H9 (cell line): Measurements from ENCODE around the gene PPM1M. TPM values are rescaled to one million over a fixed set of nuclear protein-coding genes. Genes with fewer than 3 reads are reported as not detected.

Source experiments
- DNase-seq: peaks from one replicate; pipeline ENCODE4 v3.0.0-alpha.2; 2017
- H2AFZ ChIP-seq: one replicate; pipeline ENCODE4 v1.6.1; 2013; ENCODE audit warnings: mild to moderate bottlenecking, low read length, control low read depth, moderate library complexity
- H2AK5ac ChIP-seq: 2 replicates; pipeline ENCODE4 v1.6.1; 2013; ENCODE audit warnings: low read length, control low read depth, mixed read lengths; ENCODE audit not compliant: insufficient read length
- H2BK120ac ChIP-seq: one replicate; pipeline ENCODE4 v1.6.1; 2013; ENCODE audit warnings: low read depth, mild to moderate bottlenecking, low read length, control low read depth, inconsistent platforms; ENCODE audit not compliant: poor library complexity, severe bottlenecking
- H2BK12ac ChIP-seq: 2 replicates; pipeline ENCODE4 v1.6.1; 2013; ENCODE audit warnings: low read length, control low read depth, mixed read lengths, low read depth; ENCODE audit not compliant: insufficient read length
- H2BK15ac ChIP-seq: 2 replicates; pipeline ENCODE4 v1.6.1; 2013; ENCODE audit warnings: low read depth, low read length, control low read depth
- H2BK20ac ChIP-seq: one replicate; pipeline ENCODE4 v1.6.1; 2013; ENCODE audit warnings: low read depth, mild to moderate bottlenecking, low read length, control low read depth, inconsistent platforms; ENCODE audit not compliant: poor library complexity, severe bottlenecking
- H2BK5ac ChIP-seq: 2 replicates; pipeline ENCODE4 v1.6.1; 2013; ENCODE audit warnings: low read length, control low read depth, mixed read lengths; ENCODE audit not compliant: insufficient read length
- H3K14ac ChIP-seq: 2 replicates; pipeline ENCODE4 v1.6.1; 2013; ENCODE audit warnings: low read length, control low read depth; ENCODE audit not compliant: insufficient read depth
- H3K18ac ChIP-seq: 2 replicates; pipeline ENCODE4 v1.6.1; 2013; ENCODE audit warnings: low read depth, mild to moderate bottlenecking, mixed read lengths, low read length, control low read depth; ENCODE audit not compliant: insufficient read length
- H3K23ac ChIP-seq: 2 replicates; pipeline ENCODE4 v1.6.1; 2013; ENCODE audit warnings: low read length, control low read depth, mixed read lengths, low read depth; ENCODE audit not compliant: insufficient read length
- H3K23me2 ChIP-seq: 2 replicates; pipeline ENCODE4 v1.6.1; 2013; ENCODE audit warnings: low read depth, mild to moderate bottlenecking, mixed read lengths, low read length, control low read depth; ENCODE audit not compliant: insufficient read length, poor library complexity, severe bottlenecking
- H3K27ac ChIP-seq: 2 replicates; pipeline ENCODE4 v1.5.1; 2013; ENCODE audit warnings: low read length, control low read depth, mixed read lengths, low read depth; ENCODE audit not compliant: insufficient read length
- H3K27me3 ChIP-seq: 2 replicates; pipeline ENCODE4 v1.6.1; 2013; ENCODE audit warnings: low read length, control low read depth, inconsistent platforms; ENCODE audit not compliant: insufficient read depth
- H3K4ac ChIP-seq: 2 replicates; pipeline ENCODE4 v1.6.1; 2013; ENCODE audit warnings: low read depth, mild to moderate bottlenecking, control low read depth, inconsistent platforms, low read length, moderate library complexity
- H3K4me1 ChIP-seq: 2 replicates; pipeline ENCODE4 v1.6.1; 2013; ENCODE audit warnings: low read length, control low read depth, inconsistent platforms; ENCODE audit not compliant: insufficient read depth
- H3K4me2 ChIP-seq: 2 replicates; pipeline ENCODE4 v1.6.1; 2013; ENCODE audit warnings: low read length, control low read depth, mixed read lengths; ENCODE audit not compliant: insufficient read length, insufficient read depth
- H3K56ac ChIP-seq: 2 replicates; pipeline ENCODE4 v1.6.1; 2013; ENCODE audit warnings: low read depth, mild to moderate bottlenecking, mixed read lengths, low read length, control low read depth; ENCODE audit not compliant: insufficient read length
- H3K79me1 ChIP-seq: 2 replicates; pipeline ENCODE4 v1.6.1; 2013; ENCODE audit warnings: low read depth, mild to moderate bottlenecking, moderate library complexity, low read length, control low read depth, inconsistent platforms; ENCODE audit not compliant: insufficient read depth, poor library complexity, severe bottlenecking
- H3K79me2 ChIP-seq: 2 replicates; pipeline ENCODE4 v1.6.1; 2013; ENCODE audit warnings: low read length, control low read depth, inconsistent platforms; ENCODE audit not compliant: insufficient read depth
- H3K9ac ChIP-seq: 2 replicates; pipeline ENCODE4 v1.6.1; 2013; ENCODE audit warnings: low read length, control low read depth, mixed read lengths; ENCODE audit not compliant: insufficient read length; ENCODE audit errors: extremely low read depth
- H3K9me3 ChIP-seq: one replicate; pipeline ENCODE4 v1.6.1; 2013; ENCODE audit warnings: low read depth, low read length, inconsistent platforms; ENCODE audit not compliant: control insufficient read depth
- H3T11ph ChIP-seq: one replicate; pipeline ENCODE4 v1.6.1; 2013; ENCODE audit warnings: mild to moderate bottlenecking, low read length, control low read depth, inconsistent platforms
- H4K20me1 ChIP-seq: one replicate; pipeline ENCODE4 v1.6.1; 2013; ENCODE audit not compliant: control insufficient read depth, insufficient read length, insufficient read depth
- H4K5ac ChIP-seq: 2 replicates; pipeline ENCODE4 v1.6.1; 2013; ENCODE audit warnings: low read depth, mild to moderate bottlenecking, mixed read lengths, low read length, control low read depth; ENCODE audit not compliant: insufficient read length
- H4K8ac ChIP-seq: replicated peaks from 2 replicates; pipeline ENCODE4 v1.6.1; 2013; ENCODE audit warnings: low read length, control low read depth, mixed read lengths, low read depth; ENCODE audit not compliant: insufficient read length
- H4K91ac ChIP-seq: 2 replicates; pipeline ENCODE4 v1.6.1; 2013; ENCODE audit warnings: low read depth, mild to moderate bottlenecking, moderate library complexity, mixed read lengths, low read length, control low read depth; ENCODE audit not compliant: insufficient read length
- H3K27ac Mint-ChIP-seq, 3 experiments: 2 replicates in 2 of 3; 3 replicates in 1 of 3; pipeline ENCODE4 v1.8.0; 2020 to 2021; ENCODE audit warnings: mixed read lengths in 3 of 3, mild to moderate bottlenecking in 1 of 3, moderate library complexity in 1 of 3
- H3K27me3 Mint-ChIP-seq: 2 replicates; pipeline ENCODE4 v1.8.0; 2021; ENCODE audit warnings: low read depth, mild to moderate bottlenecking, moderate library complexity, mixed read lengths
- H3K36me3 Mint-ChIP-seq, 3 experiments: 2 replicates in 2 of 3; 3 replicates in 1 of 3; pipeline ENCODE4 v1.8.0; 2020 to 2021; ENCODE audit warnings: low read depth in 3 of 3, mixed read lengths in 3 of 3; ENCODE audit not compliant: insufficient read depth in 1 of 3
- H3K4me1 Mint-ChIP-seq, 2 experiments: 2 replicates each; pipeline ENCODE4 v1.8.0; 2020; ENCODE audit warnings: mixed read lengths in 2 of 2
- H3K4me3 Mint-ChIP-seq, 2 experiments: 2 replicates in 1 of 2; 3 replicates in 1 of 2; pipeline ENCODE4 v1.8.0; 2020 to 2021; ENCODE audit warnings: mild to moderate bottlenecking in 2 of 2, mixed read lengths in 2 of 2, moderate library complexity in 1 of 2
- H3K9me3 Mint-ChIP-seq, 2 experiments: 2 replicates in 1 of 2; 3 replicates in 1 of 2; pipeline ENCODE4 v1.8.0; 2020; ENCODE audit warnings: mild to moderate bottlenecking in 2 of 2, mixed read lengths in 2 of 2, moderate library complexity in 1 of 2
- CTCF ChIP-seq: fragments of 200-600 bp; sonication (generic); conservative IDR thresholded peaks from 3 replicates; pipeline ENCODE4 v1.8.0; 2021; ENCODE audit warnings: antibody characterized with exemption, mild to moderate bottlenecking
- WGBS: extraction: QIAGEN DNeasy Blood & Tissue Kit; methylation state at CpG from one replicate; pipeline ENCODE4 v1.1.7; 2013; ENCODE audit warnings: missing lambda C conversion rate, low lambda C conversion rate, mixed read lengths; ENCODE audit not compliant: insufficient read length; ENCODE audit errors: extremely low coverage; 5-methylcytosine and 5-hydroxymethylcytosine counted together
- total RNA-seq: library from RNA; stranded (reverse); gene quantifications from 2 replicates; pipeline ENCODE4 v1.2.1, GENCODE V29; 2021

The PPM1M gene
- total RNA-seq, 1 experiment from 2014 or later, result 7.4 TPM

GRCh38 chr3:52233968-52234367, 11.6 kb upstream of the PPM1M start:
- Histone ChIP-seq H3K4me1 (peaks cover 15% of the 10 kb centered on the region), H3K27ac (no peak overlapping the region), H3K23ac (no peak overlapping the region), H2BK5ac (no peak overlapping the region), H2BK120ac (no peak overlapping the region), H3K79me1 (no peaks in the 10 kb centered on the region), H3K56ac (no peak overlapping the region), H3K4me2 (no peak overlapping the region), H2AFZ (no peak overlapping the region), H3K79me2 (peaks cover 5% of the 10 kb centered on the region; the same call in 1 of the 2 replicates), H4K20me1 (no peaks in the 10 kb centered on the region), H3K23me2 (peaks cover 8% of the 10 kb centered on the region), H3K4ac (no peak overlapping the region), H3K9ac (no peak overlapping the region), H3T11ph (no peak overlapping the region), H3K27me3 (no peaks in the 10 kb centered on the region), H2BK20ac (no peak overlapping the region), H3K18ac (no peak overlapping the region), H2AK5ac (no peak overlapping the region), H2BK15ac (no peak overlapping the region), H4K91ac (no peak overlapping the region), H3K14ac (no peak overlapping the region), H4K8ac (no peak overlapping the region), H3K9me3 (no peaks in the 10 kb centered on the region), H2BK12ac (no peak overlapping the region), H4K5ac (no peak overlapping the region)
- Mint-ChIP-seq H3K27me3 (no peaks in the 10 kb centered on the region), H3K4me3 (no peak overlapping the region), H3K4me1 (peaks cover 24 to 29% of the 10 kb centered on the region in 2 experiments), H3K36me3 (peaks cover 12 to 37% (median 34%) of the 10 kb centered on the region in 3 experiments), H3K9me3 (no peaks in the 10 kb centered on the region), H3K27ac (peak overlapping the region in 2 of 3 experiments; percentile 44 to 63; a peak in 2 of 7 replicates)
- WGBS, result no CpG with 5 or more reads among the region's 3 CpGs
- no peak for DNase-seq
- TF ChIP-seq CTCF, result no peak
